Sigmoid colon (tissue), 4 donors: ENCODE data around the gene KRTAP22-2.

Experiments
- EP300 ChIP-seq, 4 donors: sonication (generic); formaldehyde crosslinking; IDR thresholded peaks; one replicate each; pipeline ENCODE4 v1.6.1; 2017; ENCODE audit warnings: antibody characterized with exemption in 4 of 4
- POLR2AphosphoS5 ChIP-seq, 4 donors: sonication (generic); formaldehyde crosslinking; IDR thresholded peaks; one replicate each; pipeline ENCODE4 v1.6.1; 2017; ENCODE audit warnings: antibody characterized with exemption in 4 of 4
- TF ChIP-seq, protein P1 (sequence below), 4 experiments: fragments of 450-650 bp in 3 of 4; fragments of 200-600 bp in 1 of 4; IDR thresholded peaks; one replicate each; pipeline ENCODE4 v1.5.1; 2016 to 2019; ENCODE audit warnings: antibody characterized with exemption in 4 of 4, mild to moderate bottlenecking in 3 of 4, moderate library complexity in 2 of 4

DNA sequence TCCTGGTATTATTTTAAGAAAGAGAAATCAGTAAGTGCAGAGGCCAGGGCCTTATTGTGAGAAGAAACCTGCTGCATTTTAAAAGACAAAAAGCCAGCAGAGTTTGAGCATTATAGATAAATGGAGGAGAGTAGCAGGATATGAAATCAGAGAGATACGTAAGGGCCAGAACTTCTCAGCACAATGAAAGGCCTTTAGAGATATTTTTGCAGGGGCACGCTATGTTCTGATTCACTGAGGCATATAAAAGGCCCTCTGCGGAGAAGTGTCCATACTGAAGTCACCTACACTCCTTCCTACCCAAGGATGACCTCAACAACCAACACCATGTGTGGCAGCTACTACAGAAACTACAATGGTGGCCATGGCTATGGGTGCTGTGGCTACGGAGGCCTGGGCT lies 1.9 kb upstream of the KRTAP22-2 start, which contains the start of gene KRTAP6-3:
- TF ChIP-seq, protein P1, sequence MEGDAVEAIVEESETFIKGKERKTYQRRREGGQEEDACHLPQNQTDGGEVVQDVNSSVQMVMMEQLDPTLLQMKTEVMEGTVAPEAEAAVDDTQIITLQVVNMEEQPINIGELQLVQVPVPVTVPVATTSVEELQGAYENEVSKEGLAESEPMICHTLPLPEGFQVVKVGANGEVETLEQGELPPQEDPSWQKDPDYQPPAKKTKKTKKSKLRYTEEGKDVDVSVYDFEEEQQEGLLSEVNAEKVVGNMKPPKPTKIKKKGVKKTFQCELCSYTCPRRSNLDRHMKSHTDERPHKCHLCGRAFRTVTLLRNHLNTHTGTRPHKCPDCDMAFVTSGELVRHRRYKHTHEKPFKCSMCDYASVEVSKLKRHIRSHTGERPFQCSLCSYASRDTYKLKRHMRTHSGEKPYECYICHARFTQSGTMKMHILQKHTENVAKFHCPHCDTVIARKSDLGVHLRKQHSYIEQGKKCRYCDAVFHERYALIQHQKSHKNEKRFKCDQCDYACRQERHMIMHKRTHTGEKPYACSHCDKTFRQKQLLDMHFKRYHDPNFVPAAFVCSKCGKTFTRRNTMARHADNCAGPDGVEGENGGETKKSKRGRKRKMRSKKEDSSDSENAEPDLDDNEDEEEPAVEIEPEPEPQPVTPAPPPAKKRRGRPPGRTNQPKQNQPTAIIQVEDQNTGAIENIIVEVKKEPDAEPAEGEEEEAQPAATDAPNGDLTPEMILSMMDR (IDR thresholded peaks at IDR 0.05), result no peak
- no peak for TF ChIP-seq POLR2AphosphoS5 (IDR thresholded peaks at IDR 0.05)
- TF ChIP-seq EP300 (IDR thresholded peaks at IDR 0.05), result no peak
